ENCODE measurements around the gene SCN8A.

- no peak for TF ChIP-seq CTCF (IDR thresholded peaks at IDR 0.05)
- TF ChIP-seq POLR2A (IDR thresholded peaks at IDR 0.05), result no peak
- TF ChIP-seq POLR2AphosphoS5 (IDR thresholded peaks at IDR 0.05), result no peak
Measured at GRCh38 chr12:51600721-51601120, 9.7 kb downstream of the SCN8A start.

Measured in prostate gland (tissue), 2 donors.